GM23338 (cell line): ENCODE data around the gene PADI1. TPM values are rescaled to one million over a fixed set of nuclear protein-coding genes. Genes with fewer than 3 reads are reported as not detected.

Experiments used
- ATAC-seq: fragments of 200-7000 bp; cut with Tn5 transposase; 3 replicates; pipeline ENCODE4 v1.9.1; 2020
- DNase-seq: peaks from one replicate; pipeline ENCODE4 v3.0.0-alpha.2; 2015; ENCODE audit warnings: low spot score
- H2AFZ ChIP-seq: fragments of 200-600 bp; sonication (generic); 2 replicates; pipeline ENCODE4 v1.8.0; 2016; ENCODE audit warnings: antibody characterized with exemption, mild to moderate bottlenecking, moderate library complexity
- H3F3A ChIP-seq: fragments of 200-600 bp; sonication (generic); replicated peaks from 2 replicates; pipeline ENCODE4 v1.8.0; 2017; ENCODE audit warnings: antibody characterized with exemption, mixed run types, low read depth
- H3K27ac ChIP-seq: fragments of 200-600 bp; sonication (generic); 2 replicates; pipeline ENCODE4 v1.6.1; 2016; ENCODE audit warnings: low read depth
- H3K27me3 ChIP-seq: fragments of 200-600 bp; sonication (generic); 2 replicates; pipeline ENCODE4 v1.8.0; 2016; ENCODE audit warnings: mild to moderate bottlenecking, mixed run types, moderate library complexity; ENCODE audit not compliant: insufficient read depth
- H3K36me3 ChIP-seq: fragments of 200-600 bp; sonication (generic); 2 replicates; pipeline ENCODE4 v1.8.0; 2016; ENCODE audit warnings: mild to moderate bottlenecking; ENCODE audit not compliant: insufficient read depth
- H3K4me1 ChIP-seq: fragments of 200-600 bp; sonication (generic); 2 replicates; pipeline ENCODE4 v1.8.0; 2016; ENCODE audit warnings: mild to moderate bottlenecking, moderate library complexity; ENCODE audit not compliant: insufficient read depth
- H3K4me2 ChIP-seq: fragments of 200-600 bp; sonication (generic); 2 replicates; pipeline ENCODE4 v1.7.1; 2017; ENCODE audit warnings: mixed run types
- H3K4me3 ChIP-seq: fragments of 200-600 bp; sonication (generic); 2 replicates; pipeline ENCODE4 v1.6.1; 2016; ENCODE audit warnings: mixed run types
- H3K79me2 ChIP-seq: fragments of 200-600 bp; sonication (generic); replicated peaks from 2 replicates; pipeline ENCODE4 v1.8.0; 2017; ENCODE audit warnings: mild to moderate bottlenecking; ENCODE audit not compliant: insufficient read depth
- H3K9me2 ChIP-seq: fragments of 200-600 bp; sonication (generic); 2 replicates; pipeline ENCODE4 v1.8.0; 2017; ENCODE audit not compliant: insufficient read depth
- H4K20me1 ChIP-seq: fragments of 200-600 bp; sonication (generic); replicated peaks from 2 replicates; pipeline ENCODE4 v1.8.0; 2017; ENCODE audit warnings: mild to moderate bottlenecking; ENCODE audit not compliant: insufficient read depth
- H3K27ac Mint-ChIP-seq: 2 replicates; pipeline ENCODE4 v1.8.0; 2020; ENCODE audit warnings: inconsistent platforms, mild to moderate bottlenecking, moderate library complexity, mixed read lengths
- H3K27me3 Mint-ChIP-seq: 3 replicates; pipeline ENCODE4 v1.8.0; 2022; ENCODE audit warnings: low read depth, mild to moderate bottlenecking, moderate library complexity, mixed read lengths, inconsistent platforms; ENCODE audit not compliant: insufficient read depth, poor library complexity
- H3K36me3 Mint-ChIP-seq: 3 replicates; pipeline ENCODE4 v1.8.0; 2021; ENCODE audit warnings: low read depth, mild to moderate bottlenecking, inconsistent platforms, moderate library complexity, mixed read lengths
- H3K4me1 Mint-ChIP-seq: 3 replicates; pipeline ENCODE4 v1.8.0; 2020; ENCODE audit warnings: mild to moderate bottlenecking, inconsistent platforms, mixed read lengths
- H3K4me3 Mint-ChIP-seq: 3 replicates; pipeline ENCODE4 v1.8.0; 2021; ENCODE audit warnings: moderate library complexity, mild to moderate bottlenecking, inconsistent platforms, mixed read lengths
- H3K9me3 Mint-ChIP-seq: 3 replicates; pipeline ENCODE4 v1.8.0; 2020; ENCODE audit warnings: moderate library complexity, mild to moderate bottlenecking, inconsistent platforms, mixed read lengths
- CREB1 ChIP-seq: fragments of 250-450 bp; sonication (Bioruptor Pico); IDR thresholded peaks from 2 replicates; pipeline ENCODE4 v1.5.0; 2020; ENCODE audit warnings: low read depth, mild to moderate bottlenecking, moderate library complexity
- CTCF ChIP-seq, 2 experiments: fragments of 200-600 bp in 1 of 2; sonication (generic) in 1 of 2; conservative IDR thresholded peaks; 2 replicates each; pipeline versions ENCODE4 v1.5.1 to v1.6.1; 2016 to 2017; ENCODE audit warnings: antibody characterized with exemption in 2 of 2, low read depth in 2 of 2, mild to moderate bottlenecking in 2 of 2, moderate library complexity in 1 of 2
- ETS1 ChIP-seq: IDR thresholded peaks from 2 replicates; pipeline ENCODE4 v1.6.1; 2016; ENCODE audit warnings: antibody characterized with exemption
- EZH2 ChIP-seq: fragments of 200-600 bp; sonication (generic); IDR thresholded peaks from one replicate; pipeline ENCODE4 v1.8.0; 2017; ENCODE audit warnings: antibody characterized with exemption, mild to moderate bottlenecking, low read depth; ENCODE audit not compliant: unreplicated experiment
- EZH2phosphoT487 ChIP-seq: fragments of 200-600 bp; sonication (generic); IDR thresholded peaks from one replicate; pipeline ENCODE4 v1.8.1; 2018; ENCODE audit warnings: antibody characterized with exemption; ENCODE audit not compliant: unreplicated experiment
- JUNB ChIP-seq: IDR thresholded peaks from one replicate; pipeline ENCODE4 v1.6.1; 2016; ENCODE audit warnings: antibody characterized with exemption; ENCODE audit not compliant: unreplicated experiment
- NANOG ChIP-seq: IDR thresholded peaks from 2 replicates; pipeline ENCODE4 v1.6.1; 2016; ENCODE audit warnings: antibody characterized with exemption, borderline replicate concordance
- POLR2AphosphoS5 ChIP-seq: IDR thresholded peaks from 2 replicates; pipeline ENCODE4 v1.6.1; 2016; ENCODE audit warnings: antibody characterized with exemption, low read depth
- REST ChIP-seq: IDR thresholded peaks from one replicate; pipeline ENCODE4 v1.6.1; 2018; ENCODE audit warnings: antibody characterized with exemption; ENCODE audit not compliant: unreplicated experiment
- STAT1 ChIP-seq: IDR thresholded peaks from one replicate; pipeline ENCODE4 v1.6.1; 2016; ENCODE audit warnings: antibody characterized with exemption; ENCODE audit not compliant: unreplicated experiment
- ZNF114 ChIP-seq: fragments of 250-450 bp; sonication (Bioruptor Pico); IDR thresholded peaks from 2 replicates; pipeline ENCODE4 v1.5.0; 2020; ENCODE audit warnings: mild to moderate bottlenecking, moderate library complexity
- ZNF331 ChIP-seq: fragments of 250-450 bp; sonication (Bioruptor Pico); IDR thresholded peaks from 2 replicates; pipeline ENCODE4 v1.5.0; 2020; ENCODE audit warnings: low read depth, mild to moderate bottlenecking, moderate library complexity
- ZNF462 ChIP-seq: fragments of 250-450 bp; sonication (Bioruptor Pico); IDR thresholded peaks from 2 replicates; pipeline ENCODE4 v1.5.0; 2020; ENCODE audit warnings: mild to moderate bottlenecking, moderate library complexity
- polyA plus RNA-seq: library from polyadenylated mRNA; unstranded; fragments of >200 nt; fragmentation: Nextera tagmentation; extraction: Ambion mirVana; gene quantifications from 2 replicates; pipeline ENCODE4 v1.2.1, GENCODE V29; 2016
- total RNA-seq: library from RNA; depleted of rRNA; stranded (reverse); fragments of >200 nt; shearing (Covaris generic); gene quantifications from 2 replicates; pipeline ENCODE4 v1.2.3, GENCODE V29; 2014

Gene PADI1
- total and polyA plus RNA-seq, 2 experiments from 2014 or later: 0.26 to 0.28 TPM

GRCh38 chr1:17209430-17209829 is 4.5 kb downstream of the PADI1 start:
- Histone ChIP-seq H2AFZ (no peak overlapping the region), H3K4me3 (no peak overlapping the region), H3K79me2 (no peaks in the 10 kb centered on the region), H3K4me1 (no peaks in the 10 kb centered on the region), H3K36me3 (no peaks in the 10 kb centered on the region), H3F3A (no peaks in the 10 kb centered on the region), H3K9me2 (no peaks in the 10 kb centered on the region), H3K27me3 (no peaks in the 10 kb centered on the region), H4K20me1 (no peaks in the 10 kb centered on the region), H3K4me2 (no peak overlapping the region), H3K27ac (no peak overlapping the region)
- ATAC-seq (no peak), DNase-seq (no peak)
- peaks cover 18% of the 10 kb centered on the region for H3K4me1 Mint-ChIP-seq
- H3K27me3 Mint-ChIP-seq: peaks cover 2% of the 10 kb centered on the region
- TF ChIP-seq EZH2 (no peak), CTCF (conservative IDR thresholded peaks at IDR 0.05; ENCODE audit: low read depth in 2 of 2) (no peak), JUNB (no peak), EZH2phosphoT487 (no peak), NANOG (no peak), ZNF462 (CRISPR knock-in tag) (no peak), ZNF331 (CRISPR knock-in tag) (no peak), STAT1 (no peak), POLR2AphosphoS5 (no peak), REST (no peak), ZNF114 (CRISPR knock-in tag) (no peak), CREB1 (no peak), ETS1 (no peak)
- H3K4me3 Mint-ChIP-seq: no peak overlapping the region
- H3K27ac Mint-ChIP-seq: no peak overlapping the region
- no peaks in the 10 kb centered on the region for H3K36me3 Mint-ChIP-seq
- H3K9me3 Mint-ChIP-seq: no peaks in the 10 kb centered on the region; the same call in 2 of the 3 replicates
